ENCODE data around the gene MUC4.
"Not testable (repeated sequence)": the region's sequence is repeated elsewhere in the genome, so short reads cannot be mapped to it uniquely, and the experiment has no call there.

MUC4 gene

GRCh38 chr3:195719514-195720254 is 92.0 kb downstream of the MUC4 start:
- DNase-seq; H3K36me3 ChIP-seq (replicated peaks); in situ Hi-C loops (cut with HindIII; ENCODE audit: low pct_ligation_motif_present, low sequenced_read_pairs); H3K4me3 ChIP-seq (ENCODE audit: low read depth, low read length); H3K27ac ChIP-seq: not testable (repeated sequence)
- H3K27me3 ChIP-seq (replicated peaks): peaks cover 38% of the 10 kb centered on the region

GRCh38 chr3:195718477-195718984 is 93.2 kb downstream of the MUC4 start:
- no peak for DNase-seq
- no peak for TF ChIP-seq CTCF (IDR thresholded peaks at IDR 0.05; ENCODE audit: low read depth, low read length, missing control alignments)
- Histone ChIP-seq H3K27me3 (replicated peaks) (peaks cover 38% of the 10 kb centered on the region), H3K27ac (no peak overlapping the region), H3K4me3 (ENCODE audit: low read depth, low read length) (no peak overlapping the region), H3K36me3 (replicated peaks) (no peaks in the 10 kb centered on the region)
- in situ Hi-C loops (cut with HindIII; ENCODE audit: low pct_ligation_motif_present, low sequenced_read_pairs): no loop called here

GRCh38 chr3:195717852-195718476 is 93.8 kb downstream of the MUC4 start:
- TF ChIP-seq CTCF (IDR thresholded peaks at IDR 0.05; ENCODE audit: low read depth, low read length, missing control alignments): no peak
- H3K4me3 ChIP-seq (ENCODE audit: low read depth, low read length): no peak overlapping the region
- no peaks in the 10 kb centered on the region for H3K36me3 ChIP-seq (replicated peaks)
- no peak for DNase-seq
- H3K27me3 ChIP-seq (replicated peaks): peaks cover 38% of the 10 kb centered on the region
- H3K27ac ChIP-seq: no peak overlapping the region
- in situ Hi-C loops (cut with HindIII; ENCODE audit: low pct_ligation_motif_present, low sequenced_read_pairs): no loop called here

GRCh38 chr3:195717416-195717815 is 94.3 kb downstream of the MUC4 start:
- in situ Hi-C loops (cut with HindIII; ENCODE audit: low pct_ligation_motif_present, low sequenced_read_pairs): no loop called here
- Histone ChIP-seq H3K27me3 (replicated peaks) (peaks cover 38% of the 10 kb centered on the region), H3K36me3 (replicated peaks) (no peaks in the 10 kb centered on the region), H3K4me3 (ENCODE audit: low read depth, low read length) (no peak overlapping the region), H3K27ac (no peak overlapping the region)
- DNase-seq: no peak
- TF ChIP-seq CTCF (IDR thresholded peaks at IDR 0.05; ENCODE audit: low read depth, low read length, missing control alignments): no peak

- Histone ChIP-seq H3K27me3 (replicated peaks) (peaks cover 42% of the 10 kb centered on the region), H3K4me3 (ENCODE audit: low read depth, low read length) (no peak overlapping the region), H3K36me3 (replicated peaks) (no peaks in the 10 kb centered on the region), H3K27ac (no peak overlapping the region)
- in situ Hi-C loops (cut with HindIII; ENCODE audit: low pct_ligation_motif_present, low sequenced_read_pairs): no loop called here
- DNase-seq: no peak
- TF ChIP-seq CTCF (IDR thresholded peaks at IDR 0.05; ENCODE audit: low read depth, low read length, missing control alignments): no peak
Measured at GRCh38 chr3:195715583-195716266, 96.0 kb downstream of the MUC4 start.

GRCh38 chr3:195715134-195715533 is 96.6 kb downstream of the MUC4 start:
- Histone ChIP-seq H3K4me3 (ENCODE audit: low read depth, low read length) (no peak overlapping the region), H3K27ac (no peak overlapping the region), H3K27me3 (replicated peaks) (peaks cover 37% of the 10 kb centered on the region), H3K36me3 (replicated peaks) (no peaks in the 10 kb centered on the region)
- DNase-seq: no peak
- in situ Hi-C loops (cut with HindIII; ENCODE audit: low pct_ligation_motif_present, low sequenced_read_pairs): no loop called here
- TF ChIP-seq CTCF (IDR thresholded peaks at IDR 0.05; ENCODE audit: low read depth, low read length, missing control alignments): no peak
